GM12865 (cell line): ENCODE measurements around the gene NPM3.

Experiments
- DNase-seq: peaks from one replicate; pipeline ENCODE4 v3.0.0; 2010; ENCODE audit warnings: low read depth
- H3K4me3 ChIP-seq: 2 replicates; pipeline ENCODE4 v1.5.1; 2011; ENCODE audit warnings: mild to moderate bottlenecking, low read depth, low read length, control low read depth
- TF ChIP-seq, protein P1 (sequence below): IDR thresholded peaks from 2 replicates; pipeline ENCODE4 v1.5.1; 2011; ENCODE audit warnings: low read length, control low read depth, low read depth, inconsistent platforms; ENCODE audit not compliant: insufficient read depth; ENCODE audit errors: missing control alignments

The NPM3 gene

GRCh38 chr10:101761226-101761625, 22.0 kb downstream of the NPM3 start:
- no peak overlapping the region for H3K4me3 ChIP-seq
- TF ChIP-seq, protein P1, sequence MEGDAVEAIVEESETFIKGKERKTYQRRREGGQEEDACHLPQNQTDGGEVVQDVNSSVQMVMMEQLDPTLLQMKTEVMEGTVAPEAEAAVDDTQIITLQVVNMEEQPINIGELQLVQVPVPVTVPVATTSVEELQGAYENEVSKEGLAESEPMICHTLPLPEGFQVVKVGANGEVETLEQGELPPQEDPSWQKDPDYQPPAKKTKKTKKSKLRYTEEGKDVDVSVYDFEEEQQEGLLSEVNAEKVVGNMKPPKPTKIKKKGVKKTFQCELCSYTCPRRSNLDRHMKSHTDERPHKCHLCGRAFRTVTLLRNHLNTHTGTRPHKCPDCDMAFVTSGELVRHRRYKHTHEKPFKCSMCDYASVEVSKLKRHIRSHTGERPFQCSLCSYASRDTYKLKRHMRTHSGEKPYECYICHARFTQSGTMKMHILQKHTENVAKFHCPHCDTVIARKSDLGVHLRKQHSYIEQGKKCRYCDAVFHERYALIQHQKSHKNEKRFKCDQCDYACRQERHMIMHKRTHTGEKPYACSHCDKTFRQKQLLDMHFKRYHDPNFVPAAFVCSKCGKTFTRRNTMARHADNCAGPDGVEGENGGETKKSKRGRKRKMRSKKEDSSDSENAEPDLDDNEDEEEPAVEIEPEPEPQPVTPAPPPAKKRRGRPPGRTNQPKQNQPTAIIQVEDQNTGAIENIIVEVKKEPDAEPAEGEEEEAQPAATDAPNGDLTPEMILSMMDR, result no peak
- DNase-seq, result no peak

DNA sequence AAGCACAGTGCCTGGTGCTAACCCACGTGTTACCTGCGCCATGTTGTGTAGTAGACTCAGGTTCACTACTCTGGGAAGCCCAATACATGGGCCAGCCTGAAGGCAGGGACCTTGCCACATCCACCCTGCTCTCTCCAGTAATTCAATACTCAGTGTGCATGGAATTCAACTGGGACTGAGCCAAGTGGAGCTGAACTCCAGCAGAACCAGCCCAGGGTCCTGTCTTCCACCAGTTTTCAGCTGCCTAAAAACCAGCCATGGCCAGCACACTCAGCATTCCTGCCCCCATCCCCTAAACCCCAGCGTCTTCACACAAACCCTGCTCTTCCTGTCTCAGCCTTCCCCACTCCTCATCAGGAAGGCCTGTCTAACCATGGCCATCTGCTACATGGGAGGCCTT, 22.7 kb downstream of the NPM3 start:
- H3K4me3 ChIP-seq, result no peak overlapping the region
- DNase-seq, result no peak
- TF ChIP-seq, protein P1, result no peak

GRCh38 chr10:101759309-101760247, 23.7 kb downstream of the NPM3 start:
- DNase-seq, result no peak
- TF ChIP-seq, protein P1, result no peak
- H3K4me3 ChIP-seq, result no peak overlapping the region

DNA sequence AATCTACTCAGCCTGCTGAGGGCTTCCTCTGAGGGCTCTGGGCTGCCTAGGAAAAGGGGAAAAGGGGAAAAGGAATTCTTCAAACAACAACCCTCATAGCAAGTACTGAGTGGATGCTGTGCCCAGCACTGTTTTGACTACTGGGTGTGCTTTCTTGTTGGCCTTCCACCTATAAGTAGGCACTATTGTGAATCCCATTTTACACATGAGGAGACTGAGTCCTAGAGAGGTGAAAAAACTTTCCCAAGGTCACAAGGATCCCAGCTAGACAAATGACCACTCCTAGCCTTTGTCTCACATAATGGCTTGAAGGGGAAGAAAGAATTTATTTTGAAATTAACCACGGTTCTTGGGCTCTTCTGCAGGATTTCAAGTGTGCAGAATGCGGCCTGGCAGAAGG, 24.4 kb downstream of the NPM3 start:
- H3K4me3 ChIP-seq, result no peak overlapping the region
- TF ChIP-seq, protein P1, result no peak
- no peak for DNase-seq

GRCh38 chr10:101752241-101752640, 31.0 kb downstream of the NPM3 start:
- H3K4me3 ChIP-seq, result no peak overlapping the region
- no peak for DNase-seq
- TF ChIP-seq, protein P1, result no peak

GRCh38 chr10:101749047-101750016, 33.9 kb downstream of the NPM3 start:
- TF ChIP-seq, protein P1, result no peak
- no peak overlapping the region for H3K4me3 ChIP-seq
- no peak for DNase-seq
